ENCODE results near the gene HOXA13. TPM values are rescaled to one million over a fixed set of nuclear protein-coding genes. Genes with fewer than 3 reads are reported as not detected.

HOXA13 gene
- total and polyA plus RNA-seq, 3 experiments from 2014 or later = not detected

GRCh38 chr7:27245124-27245797, 45.4 kb upstream of the HOXA13 start:
- Histone ChIP-seq H3K36me3 (ENCODE audit: insufficient read depth, low read length) (no peaks in the 10 kb centered on the region), H3K27ac (ENCODE audit: low read depth, low read length) (no peak overlapping the region), H3K4me1 (ENCODE audit: insufficient read depth, low read length) (peaks cover 3% of the 10 kb centered on the region), H3K4me3 (ENCODE audit: low read length) (no peak overlapping the region), H3K27me3 (ENCODE audit: insufficient read depth, low read length, poor library complexity, severe bottlenecking) (peaks cover 65% of the 10 kb centered on the region), H3K9me3 (ENCODE audit: low read length) (no peaks in the 10 kb centered on the region)
- ChIA-PET POLR2A (no interaction called here), CTCF (no interaction called here)
- Mint-ChIP-seq H3K4me3 (no peak overlapping the region), H3K27ac (no peak overlapping the region), H3K4me1 (peaks cover 20 to 60% (median 20%) of the 10 kb centered on the region in 3 donors), H3K36me3 (peaks cover 0 to 2% (median 0%) of the 10 kb centered on the region in 3 donors), H3K9me3 (no peaks in the 10 kb centered on the region), H3K27me3 (peaks cover 76 to 84% of the 10 kb centered on the region in 2 donors)
- DNase-seq = no peak

GRCh38 chr7:27244488-27245123, 44.7 kb upstream of the HOXA13 start:
- Histone ChIP-seq H3K9me3 (ENCODE audit: low read length) (no peaks in the 10 kb centered on the region), H3K27ac (ENCODE audit: low read depth, low read length) (no peak overlapping the region), H3K27me3 (ENCODE audit: insufficient read depth, low read length, poor library complexity, severe bottlenecking) (peaks cover 69% of the 10 kb centered on the region), H3K36me3 (ENCODE audit: insufficient read depth, low read length) (no peaks in the 10 kb centered on the region), H3K4me1 (ENCODE audit: insufficient read depth, low read length) (peaks cover 8% of the 10 kb centered on the region), H3K4me3 (ENCODE audit: low read length) (no peak overlapping the region)
- CTCF ChIA-PET = no interaction called here
- POLR2A ChIA-PET = no interaction called here
- Mint-ChIP-seq H3K4me3 (peak overlapping the region in 1 of 7 donors; percentile 5), H3K4me1 (peaks cover 19 to 62% (median 26%) of the 10 kb centered on the region in 3 donors), H3K9me3 (no peaks in the 10 kb centered on the region), H3K27me3 (peaks cover 75 to 83% of the 10 kb centered on the region in 2 donors), H3K36me3 (peaks cover 0 to 2% (median 0%) of the 10 kb centered on the region in 3 donors), H3K27ac (peak overlapping the region in 2 of 8 donors; percentile 9 to 12)
- no peak for DNase-seq

GRCh38 chr7:27243340-27244163, 43.7 kb upstream of the HOXA13 start:
- H3K4me1 Mint-ChIP-seq = peaks cover 21 to 58% (median 26%) of the 10 kb centered on the region in 3 donors
- H3K4me1 ChIP-seq (ENCODE audit: insufficient read depth, low read length) = peaks cover 8% of the 10 kb centered on the region
- no peak overlapping the region for H3K27ac Mint-ChIP-seq
- no peak for DNase-seq
- no peaks in the 10 kb centered on the region for H3K36me3 ChIP-seq (ENCODE audit: insufficient read depth, low read length)
- peaks cover 71 to 79% of the 10 kb centered on the region in 2 donors for H3K27me3 Mint-ChIP-seq
- no peak overlapping the region for H3K27ac ChIP-seq (ENCODE audit: low read depth, low read length)
- no peak overlapping the region for H3K4me3 ChIP-seq (ENCODE audit: low read length)
- H3K9me3 ChIP-seq (ENCODE audit: low read length) = no peaks in the 10 kb centered on the region
- H3K36me3 Mint-ChIP-seq = peaks cover 0 to 2% (median 0%) of the 10 kb centered on the region in 3 donors
- peaks cover 74% of the 10 kb centered on the region for H3K27me3 ChIP-seq (ENCODE audit: insufficient read depth, low read length, poor library complexity, severe bottlenecking)
- peak overlapping the region in 2 of 7 donors; percentile 8 to 25 for H3K4me3 Mint-ChIP-seq
- CTCF ChIA-PET = no interaction called here
- no peaks in the 10 kb centered on the region for H3K9me3 Mint-ChIP-seq
- POLR2A ChIA-PET = no interaction called here

- H3K4me1 Mint-ChIP-seq = peaks cover 23 to 60% (median 26%) of the 10 kb centered on the region in 3 donors
- H3K4me3 ChIP-seq (ENCODE audit: low read length) = no peak within 1 kb of the TSS
- peaks cover 8% of the 10 kb centered on the region for H3K4me1 ChIP-seq (ENCODE audit: insufficient read depth, low read length)
- H3K4me3 Mint-ChIP-seq = peak within 1 kb of the TSS in 6 of 7 donors; percentile 6 to 48 (median 36)
- no peaks in the 10 kb centered on the region for H3K9me3 ChIP-seq (ENCODE audit: low read length)
- no peaks in the 10 kb centered on the region for H3K9me3 Mint-ChIP-seq
- peaks cover 71 to 79% of the 10 kb centered on the region in 2 donors for H3K27me3 Mint-ChIP-seq
- no peaks in the 10 kb centered on the region for H3K36me3 ChIP-seq (ENCODE audit: insufficient read depth, low read length)
- no peak within 1 kb of the TSS for H3K27ac Mint-ChIP-seq
- CTCF ChIA-PET = no interaction called here
- peak in 3 of 5 donors; percentile 38 to 52 (median 43) for DNase-seq
- H3K27ac ChIP-seq (ENCODE audit: low read depth, low read length) = no peak within 1 kb of the TSS
- H3K27me3 ChIP-seq (ENCODE audit: insufficient read depth, low read length, poor library complexity, severe bottlenecking) = peaks cover 74% of the 10 kb centered on the region
- H3K36me3 Mint-ChIP-seq = peaks cover 0 to 2% (median 0%) of the 10 kb centered on the region in 3 donors
- POLR2A ChIA-PET = no interaction called here
Measured at GRCh38 chr7:27242555-27243339, 42.9 kb upstream of the HOXA13 start, which contains the start of gene EVX1. EVX1 (plus strand) TSS chr7:27242802; CDS start chr7:27243031, 229 bp downstream.

GRCh38 chr7:27242154-27242553, 42.3 kb upstream of the HOXA13 start:
- Mint-ChIP-seq H3K27ac (no peak overlapping the region), H3K36me3 (peaks cover 0 to 2% (median 0%) of the 10 kb centered on the region in 3 donors), H3K27me3 (peaks cover 71 to 79% of the 10 kb centered on the region in 2 donors), H3K4me3 (peak overlapping the region in 5 of 7 donors; percentile 6 to 47 (median 29)), H3K4me1 (peaks cover 23 to 57% (median 26%) of the 10 kb centered on the region in 3 donors), H3K9me3 (no peaks in the 10 kb centered on the region)
- ChIA-PET POLR2A (no interaction called here), CTCF (no interaction called here)
- Histone ChIP-seq H3K4me1 (ENCODE audit: insufficient read depth, low read length) (peaks cover 8% of the 10 kb centered on the region), H3K27me3 (ENCODE audit: insufficient read depth, low read length, poor library complexity, severe bottlenecking) (peaks cover 74% of the 10 kb centered on the region), H3K4me3 (ENCODE audit: low read length) (no peak overlapping the region), H3K27ac (ENCODE audit: low read depth, low read length) (no peak overlapping the region), H3K36me3 (ENCODE audit: insufficient read depth, low read length) (no peaks in the 10 kb centered on the region), H3K9me3 (ENCODE audit: low read length) (no peaks in the 10 kb centered on the region)
- no peak for DNase-seq

GRCh38 chr7:27241189-27242056, 41.5 kb upstream of the HOXA13 start:
- Mint-ChIP-seq H3K9me3 (no peaks in the 10 kb centered on the region), H3K27me3 (peaks cover 70 to 79% of the 10 kb centered on the region in 2 donors), H3K36me3 (peaks cover 0 to 2% (median 0%) of the 10 kb centered on the region in 3 donors), H3K4me1 (peaks cover 25 to 53% (median 26%) of the 10 kb centered on the region in 3 donors), H3K27ac (peak overlapping the region in 1 of 8 donors; percentile 26), H3K4me3 (peak overlapping the region in 2 of 7 donors; percentile 30 to 48)
- POLR2A ChIA-PET = no interaction called here
- no peak overlapping the region for H3K27ac ChIP-seq (ENCODE audit: low read depth, low read length)
- no peaks in the 10 kb centered on the region for H3K9me3 ChIP-seq (ENCODE audit: low read length)
- no peak overlapping the region for H3K4me3 ChIP-seq (ENCODE audit: low read length)
- CTCF ChIA-PET = no interaction called here
- no peaks in the 10 kb centered on the region for H3K36me3 ChIP-seq (ENCODE audit: insufficient read depth, low read length)
- peaks cover 76% of the 10 kb centered on the region for H3K27me3 ChIP-seq (ENCODE audit: insufficient read depth, low read length, poor library complexity, severe bottlenecking)
- no peak for DNase-seq
- H3K4me1 ChIP-seq (ENCODE audit: insufficient read depth, low read length) = peaks cover 8% of the 10 kb centered on the region
